Eye (tissue), 1 donor: ENCODE results near the gene ATF1.

ENCODE experiments used
- DNase-seq: peaks from one replicate; pipeline ENCODE4 v3.0.0-alpha.2; 2015

ATF1 gene

GRCh38 chr12:50763639-50764285 lies at the start of gene ATF1:
TSS of gene ATF1 (plus strand) at chr12:50764101. CDS start at chr12:50780146, 16,045 bp downstream.
- DNase-seq = peak; percentile 96

GRCh38 chr12:50715174-50715573 lies 48.7 kb upstream of the ATF1 start:
- no peak for DNase-seq

GRCh38 chr12:50718760-50719159 lies 45.1 kb upstream of the ATF1 start:
- DNase-seq = no peak

- no peak for DNase-seq
Measured at GRCh38 chr12:50720085-50720484, 43.8 kb upstream of the ATF1 start.

- no peak for DNase-seq
Measured at GRCh38 chr12:50720501-50720900, 43.4 kb upstream of the ATF1 start.

GRCh38 chr12:50723865-50724264 lies 40.0 kb upstream of the ATF1 start:
- DNase-seq = no peak

GRCh38 chr12:50725011-50725942 lies 38.6 kb upstream of the ATF1 start:
- no peak for DNase-seq

GRCh38 chr12:50727466-50727865 lies 36.4 kb upstream of the ATF1 start:
- no peak for DNase-seq

GRCh38 chr12:50728417-50728816 lies 35.5 kb upstream of the ATF1 start:
- DNase-seq = no peak

- no peak for DNase-seq
Measured at GRCh38 chr12:50728841-50729240, 35.1 kb upstream of the ATF1 start.

GRCh38 chr12:50732591-50732990 lies 31.3 kb upstream of the ATF1 start:
- no peak for DNase-seq

GRCh38 chr12:50733706-50734105 lies 30.2 kb upstream of the ATF1 start:
- DNase-seq = no peak

GRCh38 chr12:50734409-50735263 lies 29.3 kb upstream of the ATF1 start:
- peak; percentile 66 for DNase-seq

- no peak for DNase-seq
Measured at GRCh38 chr12:50739611-50740010, 24.3 kb upstream of the ATF1 start.

- no peak for DNase-seq
Measured at GRCh38 chr12:50740307-50740706, 23.6 kb upstream of the ATF1 start.

- no peak for DNase-seq
Measured at GRCh38 chr12:50742776-50743175, 21.1 kb upstream of the ATF1 start.

- DNase-seq = no peak
Measured at GRCh38 chr12:50745861-50746260, 18.0 kb upstream of the ATF1 start.

- no peak for DNase-seq
Measured at GRCh38 chr12:50746431-50746830, 17.5 kb upstream of the ATF1 start.

GRCh38 chr12:50747817-50748216 lies 16.1 kb upstream of the ATF1 start:
- no peak for DNase-seq

GRCh38 chr12:50749459-50749882 lies 14.4 kb upstream of the ATF1 start:
- DNase-seq = no peak

- DNase-seq = no peak
Measured at GRCh38 chr12:50750366-50750765, 13.5 kb upstream of the ATF1 start.

- DNase-seq = no peak
Measured at GRCh38 chr12:50751948-50752721, 11.8 kb upstream of the ATF1 start.
